ENCODE data around the gene NALCN. TPM values are rescaled to one million over a fixed set of nuclear protein-coding genes. Genes with fewer than 3 reads are reported as not detected.

NALCN gene
- total RNA-seq, 1 donor from 2014 or later: 18.5 TPM

DNA sequence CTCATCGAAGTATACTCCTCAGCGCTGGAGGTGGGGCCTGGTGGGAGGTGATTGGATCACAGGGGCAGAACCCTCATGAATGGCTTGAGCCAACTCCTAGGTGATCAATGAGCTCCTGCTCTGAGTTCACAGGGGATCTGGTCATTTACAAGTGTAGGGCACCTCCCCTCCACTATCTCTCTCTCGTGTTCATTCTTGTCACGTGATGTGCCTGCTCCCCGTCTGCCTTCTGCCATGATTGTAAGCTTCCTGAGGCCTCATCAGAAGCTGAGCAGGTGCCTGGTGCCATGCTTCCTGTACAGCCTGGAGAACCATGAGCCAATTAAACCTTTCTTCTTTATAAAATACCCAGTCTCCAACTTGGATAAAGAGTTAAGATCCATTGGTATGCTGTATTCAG, 61.4 kb downstream of the NALCN start:
- Histone ChIP-seq H3K36me3 (no peaks in the 10 kb centered on the region), H3K27ac (no peak overlapping the region), H3K4me3 (no peak overlapping the region), H3K9me3 (no peaks in the 10 kb centered on the region), H3K4me1 (no peaks in the 10 kb centered on the region), H3K27me3 (no peaks in the 10 kb centered on the region)
- intact Hi-C loops (cut with DNase I): no loop called here
- TF ChIP-seq, protein P1, sequence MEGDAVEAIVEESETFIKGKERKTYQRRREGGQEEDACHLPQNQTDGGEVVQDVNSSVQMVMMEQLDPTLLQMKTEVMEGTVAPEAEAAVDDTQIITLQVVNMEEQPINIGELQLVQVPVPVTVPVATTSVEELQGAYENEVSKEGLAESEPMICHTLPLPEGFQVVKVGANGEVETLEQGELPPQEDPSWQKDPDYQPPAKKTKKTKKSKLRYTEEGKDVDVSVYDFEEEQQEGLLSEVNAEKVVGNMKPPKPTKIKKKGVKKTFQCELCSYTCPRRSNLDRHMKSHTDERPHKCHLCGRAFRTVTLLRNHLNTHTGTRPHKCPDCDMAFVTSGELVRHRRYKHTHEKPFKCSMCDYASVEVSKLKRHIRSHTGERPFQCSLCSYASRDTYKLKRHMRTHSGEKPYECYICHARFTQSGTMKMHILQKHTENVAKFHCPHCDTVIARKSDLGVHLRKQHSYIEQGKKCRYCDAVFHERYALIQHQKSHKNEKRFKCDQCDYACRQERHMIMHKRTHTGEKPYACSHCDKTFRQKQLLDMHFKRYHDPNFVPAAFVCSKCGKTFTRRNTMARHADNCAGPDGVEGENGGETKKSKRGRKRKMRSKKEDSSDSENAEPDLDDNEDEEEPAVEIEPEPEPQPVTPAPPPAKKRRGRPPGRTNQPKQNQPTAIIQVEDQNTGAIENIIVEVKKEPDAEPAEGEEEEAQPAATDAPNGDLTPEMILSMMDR (IDR thresholded peaks at IDR 0.05): no peak
- DNase-seq (ENCODE audit: low spot score in 2 of 2): no peak

DNA sequence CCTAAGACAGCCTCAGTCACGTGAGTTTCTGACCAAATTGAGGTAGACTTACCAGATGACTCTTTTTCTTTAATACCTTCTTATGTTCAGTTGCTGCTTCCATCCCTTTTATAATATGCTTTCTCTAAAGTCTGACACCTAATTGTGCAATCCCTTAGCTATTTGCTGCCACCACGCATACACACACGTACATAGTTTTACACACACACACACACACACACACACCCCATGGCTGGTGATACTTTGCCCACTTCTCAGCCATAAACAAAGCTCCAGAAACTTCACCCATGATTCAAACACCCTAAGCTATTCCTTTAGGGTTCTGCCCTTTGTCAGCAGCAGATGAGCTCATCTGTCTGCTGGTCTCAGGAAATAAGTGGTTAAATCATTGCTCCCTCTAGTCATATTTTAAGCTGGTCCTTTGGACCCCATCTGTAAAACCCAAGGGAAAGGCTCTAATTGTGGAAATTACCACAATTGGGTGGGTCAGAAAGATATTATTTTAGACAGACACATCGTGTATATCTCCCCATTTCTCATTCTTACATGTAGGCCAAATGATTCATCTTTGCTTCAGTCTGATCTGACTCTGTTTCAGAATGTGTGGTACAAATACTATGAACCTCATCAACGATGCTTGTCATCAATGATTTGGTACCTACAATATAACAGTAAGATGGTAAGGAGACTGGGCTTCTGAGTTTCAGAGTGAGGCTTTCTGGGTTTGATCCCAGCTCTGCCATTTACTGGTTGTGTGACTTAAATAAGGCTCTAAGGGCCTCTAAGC, 69.2 kb downstream of the NALCN start:
- no peaks in the 10 kb centered on the region for H3K36me3 ChIP-seq
- H3K4me3 ChIP-seq: no peak overlapping the region
- TF ChIP-seq, protein P1 (IDR thresholded peaks at IDR 0.05): no peak
- no peak overlapping the region for H3K27ac ChIP-seq
- no peaks in the 10 kb centered on the region for H3K9me3 ChIP-seq
- H3K4me1 ChIP-seq: no peaks in the 10 kb centered on the region
- no peaks in the 10 kb centered on the region for H3K27me3 ChIP-seq
- DNase-seq (ENCODE audit: low spot score in 2 of 2): no peak
- intact Hi-C loops (cut with DNase I): no loop called here

DNA sequence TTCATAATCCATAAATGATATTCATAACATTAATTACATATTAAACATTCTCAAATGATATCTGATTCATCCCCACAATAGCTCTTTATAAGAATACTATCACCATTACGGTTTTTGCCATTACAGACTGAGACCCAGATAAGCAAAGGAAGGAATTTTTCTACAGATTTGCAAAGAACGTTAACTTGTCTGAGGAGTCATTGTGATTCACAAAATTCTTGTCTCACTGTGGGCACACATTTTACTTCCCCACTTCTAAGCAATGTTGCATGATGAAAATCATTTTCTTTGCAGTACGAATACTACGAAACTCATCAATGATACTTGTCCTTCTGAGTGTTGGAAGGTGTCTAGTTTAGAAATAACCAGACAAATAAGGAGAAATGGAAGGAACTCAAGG, 70.1 kb downstream of the NALCN start:
- no peak overlapping the region for H3K4me3 ChIP-seq
- H3K9me3 ChIP-seq: no peaks in the 10 kb centered on the region
- no peak for DNase-seq (ENCODE audit: low spot score in 2 of 2)
- TF ChIP-seq, protein P1 (IDR thresholded peaks at IDR 0.05): no peak
- intact Hi-C loops (cut with DNase I): no loop called here
- no peaks in the 10 kb centered on the region for H3K36me3 ChIP-seq
- H3K27me3 ChIP-seq: no peaks in the 10 kb centered on the region
- H3K27ac ChIP-seq: no peak overlapping the region
- no peaks in the 10 kb centered on the region for H3K4me1 ChIP-seq

DNA sequence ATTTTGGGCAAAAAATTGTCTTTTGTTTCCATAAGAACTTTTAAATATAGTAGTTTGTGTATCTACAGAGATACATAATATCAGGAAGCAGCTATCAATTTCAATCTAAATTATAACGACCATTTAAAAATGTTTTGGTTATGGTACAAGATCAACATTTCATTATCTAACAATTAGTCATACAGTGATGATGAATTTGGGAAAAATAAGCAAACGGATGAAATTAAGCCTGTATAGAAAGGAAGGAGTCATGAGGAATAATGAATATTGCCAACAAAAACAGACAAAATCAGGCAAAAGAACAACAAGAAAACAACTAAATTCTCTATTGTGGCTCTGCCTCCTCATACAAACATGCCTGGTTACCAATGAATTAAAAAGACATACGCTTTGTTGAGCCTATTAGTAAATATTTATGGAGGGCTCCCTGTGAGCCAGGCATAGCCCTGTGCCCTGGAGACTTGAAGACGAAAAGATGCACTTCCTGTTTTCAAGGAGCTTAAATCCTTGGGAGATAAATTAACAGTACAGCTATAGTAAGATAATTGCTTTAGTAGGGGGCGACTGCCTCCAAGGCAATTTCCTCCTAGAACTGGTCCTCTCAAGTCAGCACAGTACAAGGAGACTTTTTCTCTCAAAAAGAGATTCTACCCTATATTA, 73.0 kb downstream of the NALCN start:
- no peaks in the 10 kb centered on the region for H3K9me3 ChIP-seq
- H3K4me3 ChIP-seq: no peak overlapping the region
- no peaks in the 10 kb centered on the region for H3K27me3 ChIP-seq
- no peak overlapping the region for H3K27ac ChIP-seq
- TF ChIP-seq, protein P1 (IDR thresholded peaks at IDR 0.05): no peak
- intact Hi-C loops (cut with DNase I): no loop called here
- no peaks in the 10 kb centered on the region for H3K36me3 ChIP-seq
- no peaks in the 10 kb centered on the region for H3K4me1 ChIP-seq
- DNase-seq (ENCODE audit: low spot score in 2 of 2): no peak

DNA sequence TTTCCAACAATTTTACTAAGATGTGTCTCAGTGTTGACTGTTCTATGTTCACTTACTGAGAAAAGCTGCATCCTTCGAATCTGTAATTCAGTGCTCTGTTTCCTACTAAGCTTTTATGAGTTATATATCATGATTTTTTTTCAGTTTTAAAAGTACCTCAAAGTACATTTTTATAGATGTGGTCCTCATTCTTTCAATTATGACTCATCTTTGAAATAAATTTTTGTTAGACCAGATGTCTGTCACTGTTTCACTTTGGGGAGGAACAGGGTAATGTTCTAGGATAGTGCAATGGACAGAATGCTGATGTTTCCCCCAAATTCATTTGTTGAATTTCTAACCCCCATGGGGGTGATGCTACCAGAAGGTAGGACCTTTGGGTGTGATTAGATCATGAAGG, 74.8 kb downstream of the NALCN start:
- H3K9me3 ChIP-seq: no peaks in the 10 kb centered on the region
- intact Hi-C loops (cut with DNase I): no loop called here
- no peaks in the 10 kb centered on the region for H3K4me1 ChIP-seq
- H3K36me3 ChIP-seq: no peaks in the 10 kb centered on the region
- no peak overlapping the region for H3K27ac ChIP-seq
- TF ChIP-seq, protein P1 (IDR thresholded peaks at IDR 0.05): no peak
- H3K27me3 ChIP-seq: no peaks in the 10 kb centered on the region
- no peak for DNase-seq (ENCODE audit: low spot score in 2 of 2)
- H3K4me3 ChIP-seq: no peak overlapping the region
